Smooth muscle cell (in vitro differentiated cells): ENCODE measurements around the gene ELAVL4. TPM values are rescaled to one million over a fixed set of nuclear protein-coding genes. Genes with fewer than 3 reads are reported as not detected.

Experiments used
- DNase-seq: peaks from one replicate; lab custom pipeline; 2025; ENCODE audit not compliant: unreplicated experiment; lab: John Stamatoyannopoulos, UW
- H2AFZ ChIP-seq: fragments of 200-600 bp; sonication (generic); 2 replicates; pipeline ENCODE4 v1.6.0; 2016; ENCODE audit warnings: antibody characterized with exemption, low read depth, mild to moderate bottlenecking
- H3F3A ChIP-seq: fragments of 200-600 bp; sonication (generic); 2 replicates; pipeline ENCODE4 v1.6.0; 2017; ENCODE audit warnings: antibody characterized with exemption, low read depth
- H3K27ac ChIP-seq: fragments of 200-600 bp; sonication (generic); 2 replicates; pipeline ENCODE4 v1.5.1; 2016; ENCODE audit warnings: low read depth, mild to moderate bottlenecking
- H3K27me3 ChIP-seq: fragments of 200-600 bp; sonication (generic); 2 replicates; pipeline ENCODE4 v1.6.1; 2016; ENCODE audit warnings: low read depth, mild to moderate bottlenecking
- H3K36me3 ChIP-seq: fragments of 200-600 bp; sonication (generic); 2 replicates; pipeline ENCODE4 v1.5.1; 2016; ENCODE audit warnings: low read depth
- H3K4me1 ChIP-seq: fragments of 200-600 bp; sonication (generic); 2 replicates; pipeline ENCODE4 v1.5.1; 2016; ENCODE audit warnings: low read depth
- H3K4me2 ChIP-seq: fragments of 200-600 bp; sonication (generic); 2 replicates; pipeline ENCODE4 v1.6.0; 2016; ENCODE audit warnings: mild to moderate bottlenecking
- H3K4me3 ChIP-seq: fragments of 200-600 bp; sonication (generic); 2 replicates; pipeline ENCODE4 v1.5.1; 2016; ENCODE audit warnings: mild to moderate bottlenecking
- H3K79me2 ChIP-seq: fragments of 200-600 bp; sonication (generic); 2 replicates; pipeline ENCODE4 v1.6.0; 2016; ENCODE audit warnings: low read depth, mild to moderate bottlenecking
- H3K9ac ChIP-seq: fragments of 200-600 bp; sonication (generic); 2 replicates; pipeline ENCODE4 v1.6.0; 2016; ENCODE audit warnings: low read depth
- H3K9me3 ChIP-seq: fragments of 200-600 bp; sonication (generic); replicated peaks from 2 replicates; pipeline ENCODE4 v1.5.1; 2016; ENCODE audit warnings: low read depth
- H4K20me1 ChIP-seq: fragments of 200-600 bp; sonication (generic); 2 replicates; pipeline ENCODE4 v1.6.0; 2016; ENCODE audit warnings: low read depth
- CTCF ChIP-seq: fragments of 200-600 bp; sonication (generic); IDR thresholded peaks from 2 replicates; pipeline ENCODE4 v1.5.1; 2017; ENCODE audit warnings: borderline replicate concordance, mild to moderate bottlenecking, antibody characterized with exemption; ENCODE audit not compliant: insufficient read depth, poor library complexity, severe bottlenecking
- WGBS: methylation state at CpG from one replicate; pipeline ENCODE4 v1.1.7; 2016; ENCODE audit warnings: low lambda C conversion rate; 5-methylcytosine and 5-hydroxymethylcytosine counted together
- polyA plus RNA-seq: library from polyadenylated mRNA; unstranded; fragments of >200 nt; fragmentation: Nextera tagmentation; extraction: Ambion mirVana; gene quantifications from 2 replicates; pipeline ENCODE4 v1.2.1, GENCODE V29; 2016
- total RNA-seq: library from RNA; depleted of rRNA; stranded (reverse); fragments of >200 nt; gene quantifications from 2 replicates; pipeline ENCODE4 v1.2.3, GENCODE V29; 2014

Gene ELAVL4
- total and polyA plus RNA-seq, 2 experiments from 2014 or later = not detected

- WGBS = 62% methylated on average over 3 of the region's 3 CpGs
These were observed 88.5 kb downstream of the ELAVL4 start for GRCh38 chr1:50197216-50197615.

DNA sequence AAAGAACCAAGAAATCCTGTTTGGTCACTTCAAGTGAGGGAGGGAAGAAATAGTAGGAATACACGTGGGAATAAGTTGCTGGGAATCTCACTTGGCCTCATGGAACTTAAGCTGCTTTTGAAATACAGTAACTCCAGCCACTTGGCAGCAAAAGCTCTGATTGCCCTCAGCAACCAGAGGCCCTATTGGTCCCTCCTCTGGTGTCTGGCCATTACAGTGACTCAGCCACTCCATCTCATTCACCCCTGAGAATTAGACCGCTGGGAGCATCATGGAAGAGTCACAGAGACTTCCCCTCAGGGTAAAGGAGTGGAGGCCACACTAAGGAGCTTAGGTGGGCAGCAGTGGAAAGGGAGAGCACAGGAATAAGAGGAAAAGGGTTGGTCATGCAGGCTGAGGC, 99.6 kb downstream of the ELAVL4 start:
- no peak for DNase-seq
- H3K9me3 ChIP-seq = peaks cover 6% of the 10 kb centered on the region
- H3K4me2 ChIP-seq = no peak overlapping the region
- H3K4me3 ChIP-seq = no peak overlapping the region
- no peaks in the 10 kb centered on the region for H3K36me3 ChIP-seq
- no peaks in the 10 kb centered on the region for H3F3A ChIP-seq
- no peaks in the 10 kb centered on the region for H3K27me3 ChIP-seq
- WGBS = 34% methylated on average over 2 of the region's 2 CpGs
- H3K4me1 ChIP-seq = no peaks in the 10 kb centered on the region
- no peak for TF ChIP-seq CTCF
- H3K27ac ChIP-seq = no peak overlapping the region
- no peak overlapping the region for H2AFZ ChIP-seq
- H3K79me2 ChIP-seq = no peaks in the 10 kb centered on the region
- no peaks in the 10 kb centered on the region for H4K20me1 ChIP-seq
- no peak overlapping the region for H3K9ac ChIP-seq

More at GRCh38 chr1:50197216-50197615, 88.5 kb downstream of the ELAVL4 start:
- no peaks in the 10 kb centered on the region for H3K9me3 ChIP-seq
- no peak overlapping the region for H3K27ac ChIP-seq
- H3K4me1 ChIP-seq = no peaks in the 10 kb centered on the region
- H2AFZ ChIP-seq = no peak overlapping the region
- no peaks in the 10 kb centered on the region for H3K79me2 ChIP-seq
- no peaks in the 10 kb centered on the region for H3K36me3 ChIP-seq
- H4K20me1 ChIP-seq = no peaks in the 10 kb centered on the region
- no peak overlapping the region for H3K9ac ChIP-seq
- DNase-seq = no peak
- H3K4me3 ChIP-seq = no peak overlapping the region
- no peak overlapping the region for H3K4me2 ChIP-seq
- H3F3A ChIP-seq = no peaks in the 10 kb centered on the region
- TF ChIP-seq CTCF = no peak
- no peaks in the 10 kb centered on the region for H3K27me3 ChIP-seq

GRCh38 chr1:50208756-50209155, 100.0 kb downstream of the ELAVL4 start:
- Histone ChIP-seq H3K4me2 (no peak overlapping the region), H3K27me3 (no peaks in the 10 kb centered on the region), H3K79me2 (no peaks in the 10 kb centered on the region), H3K36me3 (no peaks in the 10 kb centered on the region), H4K20me1 (no peaks in the 10 kb centered on the region), H3K4me1 (no peaks in the 10 kb centered on the region), H3K9me3 (peaks cover 6% of the 10 kb centered on the region), H3K4me3 (no peak overlapping the region), H3K9ac (no peak overlapping the region), H3F3A (no peaks in the 10 kb centered on the region), H3K27ac (no peak overlapping the region), H2AFZ (no peak overlapping the region)
- 29% methylated on average over 1 of the region's 1 CpG for WGBS
- no peak for TF ChIP-seq CTCF
- DNase-seq = no peak

DNA sequence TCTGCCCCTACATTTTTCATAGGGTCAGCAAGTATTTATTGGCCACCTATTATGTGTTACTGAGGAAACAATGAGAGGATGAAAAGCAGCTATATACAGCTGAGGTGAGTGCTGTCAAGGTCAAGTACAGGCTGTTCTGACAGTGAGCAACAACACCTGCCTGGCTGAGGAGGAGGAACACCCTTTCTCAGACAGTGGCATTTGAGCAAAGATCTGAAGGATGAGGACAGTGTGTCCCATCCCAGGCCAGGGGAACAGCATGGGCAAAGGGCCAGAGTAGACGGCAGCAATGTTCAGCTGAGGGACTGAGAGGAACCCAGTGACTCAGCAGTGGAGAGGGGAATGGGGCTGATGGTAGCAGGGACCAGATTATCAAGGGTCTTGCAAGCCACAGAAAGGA, 101.0 kb downstream of the ELAVL4 start:
- Histone ChIP-seq H4K20me1 (no peaks in the 10 kb centered on the region), H3K79me2 (no peaks in the 10 kb centered on the region), H3F3A (no peaks in the 10 kb centered on the region), H3K36me3 (no peaks in the 10 kb centered on the region), H3K4me2 (no peak overlapping the region), H3K27ac (no peak overlapping the region), H3K9ac (no peak overlapping the region), H2AFZ (no peak overlapping the region), H3K27me3 (no peaks in the 10 kb centered on the region), H3K9me3 (peaks cover 4% of the 10 kb centered on the region), H3K4me3 (no peak overlapping the region), H3K4me1 (no peaks in the 10 kb centered on the region)
- WGBS = 84% methylated on average over 1 of the region's 1 CpG
- DNase-seq = no peak
- TF ChIP-seq CTCF = no peak
